SHP77 (cell line): ENCODE data around the gene DACH1.
A peak's percentile ranks its signal among the peaks of the same experiment; 100 is the strongest.

ENCODE experiments used
- DNase-seq, 2 experiments: peaks; one replicate each; lab custom pipeline; 2025; lab: John Stamatoyannopoulos, UW

DACH1 gene

GRCh38 chr13:71624653-71625600 is 242.1 kb downstream of the DACH1 start:
- no peak for DNase-seq

GRCh38 chr13:71621174-71622124 is 245.6 kb downstream of the DACH1 start:
- DNase-seq = peak; percentile 5 to 17

- DNase-seq = no peak
Measured at GRCh38 chr13:71619096-71619495, 247.9 kb downstream of the DACH1 start.

- DNase-seq = no peak
Measured at GRCh38 chr13:71618159-71618558, 248.8 kb downstream of the DACH1 start.

GRCh38 chr13:71617265-71617664 is 249.7 kb downstream of the DACH1 start:
- no peak for DNase-seq

GRCh38 chr13:71613066-71613745 is 253.8 kb downstream of the DACH1 start:
- DNase-seq = no peak

- DNase-seq = no peak
Measured at GRCh38 chr13:71611292-71611691, 255.7 kb downstream of the DACH1 start.

GRCh38 chr13:71610876-71611275 is 256.1 kb downstream of the DACH1 start:
- DNase-seq = no peak

GRCh38 chr13:71609271-71609670 is 257.7 kb downstream of the DACH1 start:
- no peak for DNase-seq

GRCh38 chr13:71607575-71607974 is 259.4 kb downstream of the DACH1 start:
- DNase-seq = no peak

GRCh38 chr13:71606818-71607217 is 260.2 kb downstream of the DACH1 start:
- DNase-seq = no peak

- no peak for DNase-seq
Measured at GRCh38 chr13:71605744-71606143, 261.3 kb downstream of the DACH1 start.

GRCh38 chr13:71603255-71603654 is 263.7 kb downstream of the DACH1 start:
- no peak for DNase-seq

GRCh38 chr13:71602344-71602743 is 264.7 kb downstream of the DACH1 start:
- DNase-seq = no peak

GRCh38 chr13:71597150-71597549 is 269.9 kb downstream of the DACH1 start:
- DNase-seq = no peak

- DNase-seq = no peak
Measured at GRCh38 chr13:71596116-71596515, 270.9 kb downstream of the DACH1 start.

- DNase-seq = no peak
Measured at GRCh38 chr13:71593566-71593965, 273.4 kb downstream of the DACH1 start.

- DNase-seq = no peak
Measured at GRCh38 chr13:71591374-71591773, 275.6 kb downstream of the DACH1 start.

GRCh38 chr13:71590654-71591148 is 276.3 kb downstream of the DACH1 start:
- DNase-seq = no peak

GRCh38 chr13:71589032-71589431 is 278.0 kb downstream of the DACH1 start:
- no peak for DNase-seq

- peak in 1 of 2 experiments; percentile 32 for DNase-seq
Measured at GRCh38 chr13:71587817-71588216, 279.2 kb downstream of the DACH1 start.

- DNase-seq = no peak
Measured at GRCh38 chr13:71587193-71587592, 279.8 kb downstream of the DACH1 start.
